ENCODE measurements around the gene CPEB1. TPM values are rescaled to one million over a fixed set of nuclear protein-coding genes. Genes with fewer than 3 reads are reported as not detected.
A peak's percentile ranks its signal among the peaks of the same experiment; 100 is the strongest.

CPEB1 gene
- total RNA-seq, 2 experiments from 2014 or later = 1.0 to 1.1 TPM

DNA sequence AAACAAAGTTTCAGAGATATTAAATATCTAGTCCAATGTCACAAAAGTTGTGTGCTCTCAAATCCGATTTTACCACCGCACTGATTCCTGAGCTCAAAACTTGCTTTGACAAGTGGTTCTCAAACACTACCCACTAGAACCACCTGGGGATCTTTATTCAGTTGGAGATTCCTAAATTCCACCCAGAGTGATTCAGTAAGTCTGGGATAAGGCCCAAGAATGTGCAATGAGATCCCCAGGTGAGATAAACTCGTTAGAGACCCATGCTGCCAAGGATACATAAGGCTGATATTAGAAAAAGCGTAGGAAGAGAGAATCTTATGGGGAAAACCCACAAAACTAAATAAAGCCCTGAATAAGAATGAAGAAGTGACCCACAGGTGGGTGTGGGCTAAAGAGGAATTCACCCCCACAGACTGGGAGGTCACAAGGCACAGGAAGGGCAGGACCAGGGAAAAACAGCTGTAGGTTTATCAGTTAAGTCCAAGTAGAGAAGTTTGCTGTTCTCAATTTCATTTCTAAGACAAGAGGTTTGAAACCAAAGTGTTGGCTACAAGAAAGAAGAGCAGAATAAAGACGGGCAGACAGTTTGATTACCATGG is 95.4 kb downstream of the CPEB1 start:
- H3K4me1 Mint-ChIP-seq = no peaks in the 10 kb centered on the region
- no peaks in the 10 kb centered on the region for H3K27me3 Mint-ChIP-seq
- H3K9me3 Mint-ChIP-seq = no peaks in the 10 kb centered on the region
- no peaks in the 10 kb centered on the region for H3K36me3 Mint-ChIP-seq
- no peak overlapping the region for H3K4me3 Mint-ChIP-seq
- no peak overlapping the region for H3K27ac Mint-ChIP-seq
- DNase-seq = no peak

DNA sequence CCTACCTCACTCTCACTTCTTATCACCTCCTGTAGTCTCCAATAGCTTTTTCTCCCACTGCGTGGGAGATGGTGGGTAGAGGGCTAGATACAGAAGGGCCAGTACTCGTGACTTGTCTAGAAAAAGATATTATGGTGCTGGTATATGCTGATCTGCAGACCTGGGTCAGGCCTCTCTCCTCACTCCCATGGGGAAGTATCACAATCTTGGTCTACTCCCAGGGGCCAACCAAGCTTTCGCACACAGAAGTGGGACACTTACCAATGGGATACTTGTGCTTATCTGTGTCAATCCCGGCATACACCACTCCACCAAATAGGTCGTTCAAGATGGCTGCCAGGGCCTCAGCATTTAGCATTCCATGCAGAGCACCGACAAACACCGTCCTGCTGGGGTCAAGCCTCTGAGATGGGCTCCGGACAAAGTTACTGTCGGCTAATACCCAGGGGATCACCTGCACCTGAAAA is 97.9 kb downstream of the CPEB1 start:
- Mint-ChIP-seq H3K4me3 (no peak overlapping the region), H3K4me1 (no peaks in the 10 kb centered on the region), H3K27me3 (no peaks in the 10 kb centered on the region), H3K36me3 (no peaks in the 10 kb centered on the region), H3K9me3 (no peaks in the 10 kb centered on the region), H3K27ac (no peak overlapping the region)
- DNase-seq = no peak

DNA sequence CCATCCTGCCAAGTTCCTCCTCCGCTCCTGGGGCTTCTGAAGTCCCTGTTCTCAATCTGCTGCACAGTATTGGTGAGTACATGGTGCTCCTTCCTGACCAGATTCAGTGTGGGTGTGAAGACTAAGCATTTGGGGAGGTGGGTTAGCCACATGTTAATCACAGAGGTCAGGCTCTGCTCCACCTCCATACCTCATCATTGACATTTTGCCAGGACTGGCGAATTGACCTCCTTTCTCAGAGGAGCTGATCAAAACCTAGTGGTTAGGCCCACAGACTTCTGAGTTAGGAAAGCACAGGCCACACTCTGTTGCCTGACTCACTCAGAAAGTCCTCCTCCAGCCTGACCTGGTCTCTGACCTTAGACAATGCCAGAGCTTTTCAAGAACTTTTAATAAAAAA is 98.5 kb downstream of the CPEB1 start:
- no peak overlapping the region for H3K27ac Mint-ChIP-seq
- H3K4me3 Mint-ChIP-seq = no peak overlapping the region
- H3K27me3 Mint-ChIP-seq = no peaks in the 10 kb centered on the region
- no peaks in the 10 kb centered on the region for H3K36me3 Mint-ChIP-seq
- H3K9me3 Mint-ChIP-seq = no peaks in the 10 kb centered on the region
- H3K4me1 Mint-ChIP-seq = no peaks in the 10 kb centered on the region
- no peak for DNase-seq

DNA sequence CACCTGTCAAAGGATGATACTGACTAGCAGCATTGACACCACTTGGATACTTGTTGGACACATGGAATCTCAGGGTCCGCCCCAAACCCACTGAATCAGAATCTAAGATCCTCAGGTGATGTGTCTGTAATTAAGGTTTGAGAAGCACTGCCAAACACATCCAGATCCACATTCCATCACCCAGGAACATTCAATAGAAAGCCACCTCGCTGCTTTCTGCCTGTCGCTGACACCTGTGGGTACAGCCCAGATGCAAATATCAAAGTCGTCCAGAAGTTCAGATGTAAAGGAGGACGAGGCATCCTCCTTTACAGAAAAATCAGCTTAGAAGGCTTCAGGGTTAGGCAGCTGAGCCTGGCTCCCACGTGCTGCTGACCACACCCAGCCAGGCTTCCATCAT is 101.7 kb downstream of the CPEB1 start:
- DNase-seq = no peak
- Mint-ChIP-seq H3K36me3 (peaks cover 7% of the 10 kb centered on the region), H3K9me3 (no peaks in the 10 kb centered on the region), H3K27me3 (no peaks in the 10 kb centered on the region), H3K4me1 (peaks cover 9% of the 10 kb centered on the region), H3K27ac (no peak overlapping the region), H3K4me3 (no peak overlapping the region)

DNA sequence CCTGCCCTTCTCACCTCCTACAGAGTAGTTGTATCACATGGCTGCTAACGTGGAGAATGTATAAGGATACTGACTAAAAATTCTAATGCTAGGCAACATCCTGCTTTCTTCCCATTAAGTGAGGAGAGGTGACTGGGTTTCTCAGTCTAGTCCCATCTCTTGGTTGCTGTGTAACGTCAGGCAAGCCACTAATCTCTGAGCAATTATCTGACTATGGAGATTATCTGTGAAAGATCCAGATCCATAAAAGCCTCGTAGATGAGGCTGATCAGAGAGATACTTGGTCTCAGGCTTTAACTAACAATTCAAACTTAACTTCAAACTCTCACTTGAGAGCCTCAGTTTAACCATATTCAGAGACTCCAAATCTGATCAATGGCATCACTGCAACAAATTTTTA is 102.2 kb downstream of the CPEB1 start:
- peaks cover 10% of the 10 kb centered on the region for H3K36me3 Mint-ChIP-seq
- no peak overlapping the region for H3K4me3 Mint-ChIP-seq
- H3K27ac Mint-ChIP-seq = no peak overlapping the region
- H3K4me1 Mint-ChIP-seq = peaks cover 9% of the 10 kb centered on the region
- no peak for DNase-seq
- H3K9me3 Mint-ChIP-seq = no peaks in the 10 kb centered on the region
- H3K27me3 Mint-ChIP-seq = no peaks in the 10 kb centered on the region

DNA sequence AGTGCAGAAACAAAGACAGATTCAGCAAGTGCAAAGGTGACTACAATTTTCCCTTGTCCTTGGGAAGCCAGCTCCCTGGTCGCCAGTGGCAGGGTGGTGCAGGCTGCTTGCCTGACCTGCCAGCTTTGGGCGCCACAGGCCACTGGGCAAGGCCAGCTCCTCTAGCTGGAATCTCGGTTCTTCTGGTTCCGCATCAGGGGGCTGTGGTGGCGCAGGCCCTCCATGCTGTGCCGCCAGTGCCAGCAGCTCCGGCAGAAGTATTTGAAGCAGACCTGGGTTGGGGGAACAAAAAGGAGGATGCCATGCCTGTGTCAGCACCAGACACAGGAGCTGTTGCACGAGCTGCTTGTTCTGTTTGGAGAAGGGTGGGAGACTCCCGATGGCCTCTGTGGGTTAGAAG is 102.7 kb downstream of the CPEB1 start:
- Mint-ChIP-seq H3K4me1 (peaks cover 9% of the 10 kb centered on the region), H3K27me3 (no peaks in the 10 kb centered on the region), H3K36me3 (peaks cover 15% of the 10 kb centered on the region), H3K4me3 (no peak overlapping the region), H3K27ac (no peak overlapping the region), H3K9me3 (no peaks in the 10 kb centered on the region)
- no peak for DNase-seq

DNA sequence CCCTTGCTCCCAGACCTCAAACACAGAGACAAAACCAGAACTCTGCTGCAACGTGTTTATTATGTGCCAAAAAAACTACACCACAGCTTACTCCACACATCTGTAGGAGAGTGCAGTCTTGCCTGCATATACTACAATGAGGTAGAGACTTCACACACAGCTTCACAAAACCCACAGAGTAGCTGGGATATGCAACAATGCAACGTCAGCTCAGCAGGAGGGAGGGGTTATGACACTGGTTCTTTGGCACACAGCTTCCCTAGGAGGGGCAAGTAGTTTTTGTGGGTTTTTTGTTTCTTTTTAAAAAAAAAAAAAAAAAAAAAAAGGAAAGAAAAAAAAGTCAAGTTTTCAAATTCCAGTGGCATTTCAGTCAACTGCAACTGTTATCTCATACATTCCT is 104.0 kb downstream of the CPEB1 start:
- Mint-ChIP-seq H3K36me3 (peaks cover 28% of the 10 kb centered on the region), H3K9me3 (no peaks in the 10 kb centered on the region), H3K27me3 (no peaks in the 10 kb centered on the region), H3K4me1 (peaks cover 17% of the 10 kb centered on the region), H3K4me3 (no peak overlapping the region), H3K27ac (no peak overlapping the region)
- DNase-seq = no peak

DNA sequence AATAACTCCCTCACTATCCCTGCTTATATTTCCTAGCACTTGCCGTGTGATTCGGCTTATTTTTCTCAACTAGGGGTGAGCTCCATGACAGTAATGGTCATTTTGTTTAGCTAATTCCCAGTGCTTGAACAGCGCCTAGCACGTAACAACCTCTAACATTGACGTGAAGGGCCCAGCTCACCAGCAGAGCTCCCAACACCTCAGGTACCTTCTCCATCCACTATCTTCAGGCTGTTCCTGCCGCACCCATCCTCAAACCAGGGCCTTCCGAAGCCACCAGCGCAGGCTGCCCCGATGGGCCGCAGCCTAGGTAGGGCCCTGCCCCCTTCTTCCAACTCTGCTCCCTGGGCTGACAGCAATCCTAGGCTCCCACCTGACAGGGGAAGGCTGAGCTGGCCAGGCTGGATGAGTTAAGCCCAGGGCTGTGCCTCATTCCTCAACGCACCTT is 106.2 kb downstream of the CPEB1 start:
- Mint-ChIP-seq H3K36me3 (peaks cover 49% of the 10 kb centered on the region), H3K4me3 (peak overlapping the region; percentile 98), H3K27ac (peak overlapping the region; percentile 96), H3K9me3 (no peaks in the 10 kb centered on the region), H3K4me1 (peaks cover 34% of the 10 kb centered on the region), H3K27me3 (no peaks in the 10 kb centered on the region)
- DNase-seq = no peak

DNA sequence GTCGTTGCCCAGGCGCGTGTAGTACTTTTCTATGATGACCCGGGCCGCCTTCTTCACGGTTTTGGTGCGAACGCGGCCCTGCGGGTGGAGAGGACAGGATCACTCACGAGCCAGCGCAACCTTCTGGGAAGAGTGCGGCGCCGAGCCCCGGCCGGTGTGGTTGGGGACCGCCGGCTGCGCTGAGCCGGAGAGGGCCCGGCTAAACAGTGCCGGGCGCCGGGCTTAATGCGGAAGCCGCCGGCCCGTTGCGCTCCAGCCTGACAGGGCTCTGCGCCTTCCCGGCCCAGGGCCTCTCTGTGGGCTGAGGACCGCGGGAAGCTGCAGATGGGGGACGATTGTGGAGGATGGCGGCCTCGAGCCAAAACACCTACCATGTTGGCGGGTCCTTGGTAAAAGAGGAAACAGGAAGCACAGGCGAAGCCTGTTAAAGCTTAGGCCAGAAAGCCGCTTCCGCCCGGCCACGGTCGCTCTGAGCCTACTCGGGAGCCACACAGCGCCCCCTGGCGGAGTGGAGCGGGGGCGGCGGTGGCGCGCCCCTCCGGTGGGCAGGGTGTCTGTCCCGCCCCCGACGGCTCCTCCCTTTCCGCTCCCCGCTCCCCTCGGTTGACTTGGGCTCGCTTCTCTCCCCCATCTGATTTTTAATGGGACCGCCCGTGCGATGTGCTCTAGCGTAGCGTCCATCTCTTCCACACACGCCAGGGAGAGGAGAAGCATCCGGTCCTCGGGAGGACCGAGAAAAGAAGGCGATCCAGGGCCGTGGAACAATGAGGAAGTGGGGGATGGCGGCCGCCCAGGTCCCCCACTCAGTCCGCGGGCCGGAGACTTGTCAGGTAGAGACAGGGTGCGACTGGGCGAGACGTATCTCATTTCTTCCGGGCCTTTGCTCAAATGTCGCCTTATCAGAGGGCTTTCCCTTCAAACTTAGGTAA is 106.8 kb downstream of the CPEB1 start, which contains the start of gene RPS17:
Gene RPS17, minus strand, starts transcription at position 403 of the 929 bp plus-strand sequence. Its CDS starts 29 bp downstream, at position 374.
- no peaks in the 10 kb centered on the region for H3K27me3 Mint-ChIP-seq
- no peaks in the 10 kb centered on the region for H3K9me3 Mint-ChIP-seq
- peaks cover 34% of the 10 kb centered on the region for H3K4me1 Mint-ChIP-seq
- DNase-seq = peak; percentile 99
- peaks cover 56% of the 10 kb centered on the region for H3K36me3 Mint-ChIP-seq
- H3K4me3 Mint-ChIP-seq = peak within 1 kb of the TSS; percentile 98
- peak within 1 kb of the TSS; percentile 96 for H3K27ac Mint-ChIP-seq

DNA sequence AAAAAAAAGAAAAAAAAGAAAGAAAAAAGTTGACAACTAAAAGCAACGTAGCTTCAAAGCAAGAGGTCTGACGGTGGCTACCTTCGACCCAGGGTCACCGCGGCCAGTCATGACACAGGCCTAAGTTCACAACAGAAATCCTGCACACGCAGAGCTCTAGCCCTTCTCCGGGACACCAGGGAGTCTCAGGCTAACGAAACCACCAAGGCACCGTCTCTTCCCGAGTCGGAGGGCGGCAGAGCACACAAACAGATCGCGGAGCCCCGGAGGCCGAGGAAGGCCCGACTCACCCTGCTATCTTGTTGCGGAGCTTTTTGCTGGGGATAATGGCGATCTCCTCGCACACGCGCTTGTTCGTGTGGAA is 107.5 kb downstream of the CPEB1 start:
- H3K27me3 Mint-ChIP-seq = no peaks in the 10 kb centered on the region
- peaks cover 58% of the 10 kb centered on the region for H3K36me3 Mint-ChIP-seq
- no peak for DNase-seq

DNA sequence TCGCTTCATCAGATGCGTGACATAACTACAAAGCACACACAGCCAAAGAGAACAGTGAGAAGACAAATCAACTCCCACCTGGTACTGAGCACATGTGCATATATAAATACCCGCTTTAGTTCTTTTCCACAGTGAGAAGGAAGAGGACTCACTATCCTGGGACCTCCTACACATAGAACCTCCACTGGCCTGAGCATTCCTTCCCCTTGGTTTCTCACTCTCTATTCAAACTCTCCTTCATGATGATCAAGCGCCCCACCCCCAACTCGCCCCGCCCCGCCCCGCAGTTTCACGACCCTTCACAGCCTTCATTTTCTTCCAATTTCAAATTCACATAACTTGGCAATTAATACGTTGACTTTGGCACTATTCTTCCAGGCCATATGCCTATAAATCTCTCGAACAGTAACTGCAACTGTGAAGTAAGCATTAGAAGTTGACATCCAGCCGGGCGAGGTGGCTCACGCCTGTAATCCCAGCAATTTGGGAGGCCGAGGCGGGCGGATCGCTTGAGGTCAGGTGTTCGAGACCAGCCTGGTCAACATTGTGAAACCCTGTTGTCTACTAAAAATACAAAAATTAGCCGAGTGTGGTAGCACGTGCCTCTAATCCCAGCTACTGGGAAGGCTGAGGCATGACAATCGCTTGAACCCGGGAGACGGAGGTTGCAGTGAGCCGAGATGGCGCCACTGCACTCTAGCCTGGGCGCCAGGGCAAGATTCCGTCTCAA is 108.0 kb downstream of the CPEB1 start:
- Mint-ChIP-seq H3K4me3 (peak overlapping the region; percentile 98), H3K27ac (peak overlapping the region; percentile 95), H3K4me1 (peaks cover 34% of the 10 kb centered on the region), H3K36me3 (peaks cover 64% of the 10 kb centered on the region), H3K27me3 (no peaks in the 10 kb centered on the region), H3K9me3 (no peaks in the 10 kb centered on the region)
- no peak for DNase-seq

More for the DNA sequence above, 107.5 kb downstream of the CPEB1 start:
- H3K4me1 Mint-ChIP-seq = peaks cover 34% of the 10 kb centered on the region
- no peaks in the 10 kb centered on the region for H3K9me3 Mint-ChIP-seq
- H3K4me3 Mint-ChIP-seq = peak overlapping the region; percentile 98
- peak overlapping the region; percentile 95 for H3K27ac Mint-ChIP-seq

DNA sequence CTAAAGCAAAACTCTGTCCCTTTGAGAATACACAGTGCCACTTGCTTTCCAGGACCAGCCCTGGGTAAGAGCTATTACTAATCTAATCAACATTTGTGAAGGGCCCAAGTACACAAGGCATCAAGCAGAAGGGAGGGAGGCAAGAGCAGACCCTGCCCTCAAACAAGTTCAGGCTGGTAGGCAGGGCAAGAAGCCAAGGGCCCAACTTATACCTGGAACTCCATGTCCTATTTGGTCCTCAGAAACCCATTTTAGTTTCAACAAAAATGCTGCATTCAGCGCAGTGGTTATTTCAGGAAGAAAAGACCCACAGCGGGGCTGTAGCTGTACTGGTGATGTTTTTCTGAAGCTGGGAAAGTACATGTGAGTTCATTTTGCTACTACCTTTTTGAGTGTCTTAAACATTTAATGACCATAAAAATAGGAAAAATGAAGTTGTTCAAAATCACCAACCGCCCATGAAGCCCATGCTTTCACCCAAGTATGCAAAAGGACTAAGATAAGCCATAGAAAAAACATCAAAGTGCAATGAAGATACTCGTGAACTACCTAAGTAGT is 109.7 kb downstream of the CPEB1 start:
- Mint-ChIP-seq H3K27ac (peak overlapping the region; percentile 95), H3K27me3 (no peaks in the 10 kb centered on the region), H3K36me3 (peaks cover 68% of the 10 kb centered on the region), H3K9me3 (no peaks in the 10 kb centered on the region), H3K4me1 (peaks cover 29% of the 10 kb centered on the region), H3K4me3 (peak overlapping the region; percentile 98)
- no peak for DNase-seq

DNA sequence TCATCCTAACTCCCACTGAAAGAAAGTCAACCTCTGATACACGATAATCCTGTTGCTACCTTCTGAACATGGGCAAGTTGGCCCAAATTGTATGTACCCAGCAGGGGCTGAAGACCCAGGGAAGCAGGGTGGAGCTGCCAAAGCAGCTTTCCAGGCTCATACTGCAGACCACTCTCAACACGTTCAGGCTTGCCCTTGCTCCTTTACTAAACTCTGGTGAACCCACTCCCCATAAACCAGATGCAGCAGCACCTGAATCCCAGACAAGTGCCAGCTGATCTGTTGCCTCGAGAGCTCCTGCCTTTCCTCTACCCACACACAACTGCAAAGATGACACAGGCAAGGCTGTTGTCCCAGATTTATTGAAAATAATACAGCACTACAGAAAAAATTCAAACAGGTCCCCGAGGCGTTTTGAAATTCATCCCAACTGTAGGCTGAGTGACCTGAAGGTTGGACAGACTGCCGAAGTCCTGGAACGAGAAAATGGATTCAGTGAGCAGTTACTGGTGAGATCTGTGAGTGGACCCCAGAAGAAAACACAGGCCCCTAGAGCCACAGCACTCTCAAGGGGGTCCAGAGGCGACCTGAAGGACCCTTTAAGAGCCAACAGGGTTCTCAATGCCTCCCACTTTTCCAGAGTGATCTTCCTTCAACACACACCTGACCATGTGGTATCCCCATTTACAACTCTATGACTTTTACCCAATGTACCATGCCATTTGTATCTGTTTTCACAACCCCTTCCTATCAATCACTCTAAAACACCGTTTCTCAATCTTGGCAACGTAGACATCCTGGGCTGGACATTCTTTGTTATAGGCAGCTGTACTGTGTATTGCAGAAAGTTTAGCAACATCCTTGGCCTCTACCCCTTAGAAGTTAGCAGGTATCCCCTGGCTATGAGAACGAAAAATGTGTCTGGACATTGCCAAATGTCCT is 110.5 kb downstream of the CPEB1 start:
- Mint-ChIP-seq H3K36me3 (peaks cover 68% of the 10 kb centered on the region), H3K4me1 (peaks cover 29% of the 10 kb centered on the region), H3K27ac (peak overlapping the region; percentile 95), H3K4me3 (peak overlapping the region; percentile 98), H3K27me3 (no peaks in the 10 kb centered on the region), H3K9me3 (no peaks in the 10 kb centered on the region)
- no peak for DNase-seq
